NOMO-1 treated with DMSO at 0.1 percent for 48 hours (cell line): ENCODE measurements around the gene EMX2.
"Not testable (repeated sequence)": the region's sequence is repeated elsewhere in the genome, so short reads cannot be mapped to it uniquely, and the experiment has no call there.

Experiments used
- DNase-seq: peaks from one replicate; lab custom pipeline; 2025; ENCODE audit not compliant: unreplicated experiment; lab: John Stamatoyannopoulos, UW

EMX2 gene

GRCh38 chr10:117555017-117555416, 12.5 kb downstream of the EMX2 start:
- DNase-seq: no peak

- no peak for DNase-seq
Observed at GRCh38 chr10:117555863-117556262, 13.3 kb downstream of the EMX2 start.

- DNase-seq: no peak
Observed at GRCh38 chr10:117556356-117556755, 13.8 kb downstream of the EMX2 start.

GRCh38 chr10:117559712-117560111, 17.2 kb downstream of the EMX2 start:
- no peak for DNase-seq

DNA sequence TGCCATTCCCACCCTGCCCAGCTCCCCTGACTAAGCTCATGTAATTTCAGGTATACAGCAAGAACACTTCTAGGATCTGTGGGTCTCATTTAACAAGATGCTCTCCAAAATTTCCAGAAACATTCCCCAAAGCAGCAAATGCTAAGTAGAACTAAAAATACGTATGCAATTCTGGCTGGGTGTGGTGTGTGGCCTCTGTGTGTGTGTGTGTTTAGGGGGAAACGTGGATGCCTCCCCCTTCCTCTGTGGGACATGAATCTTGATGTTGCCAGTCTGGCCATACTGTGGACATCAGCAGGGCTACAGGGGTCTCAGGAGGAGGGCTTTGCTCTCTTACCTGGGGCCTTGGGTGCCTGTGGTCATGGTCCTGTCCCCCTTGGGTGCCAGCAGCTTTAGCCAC, 18.4 kb downstream of the EMX2 start:
- no peak for DNase-seq

DNA sequence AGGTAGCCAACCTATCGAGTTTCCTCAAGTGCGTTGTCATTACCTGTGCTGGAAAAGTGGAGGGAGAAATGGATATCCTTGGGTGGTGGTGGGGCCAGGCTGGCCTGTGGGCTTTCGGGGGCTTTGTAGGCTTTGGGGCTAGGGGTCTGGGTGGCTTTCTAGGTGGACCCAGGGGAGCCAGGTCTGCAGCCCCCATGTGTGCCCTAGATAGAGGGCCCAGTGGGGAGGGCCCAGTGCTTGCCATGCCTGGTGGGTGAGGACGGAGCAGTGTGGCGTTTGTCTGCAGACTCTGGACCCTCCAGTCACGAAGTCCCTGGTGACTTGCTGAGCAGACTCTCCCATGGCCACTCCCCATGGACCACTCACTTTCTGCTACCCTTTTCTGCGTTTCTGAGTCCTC, 19.7 kb downstream of the EMX2 start:
- no peak for DNase-seq

- no peak for DNase-seq
Observed at GRCh38 chr10:117562896-117563737, 20.6 kb downstream of the EMX2 start.

GRCh38 chr10:117563780-117564179, 21.2 kb downstream of the EMX2 start:
- no peak for DNase-seq

- DNase-seq: no peak
Observed at GRCh38 chr10:117565068-117565467, 22.5 kb downstream of the EMX2 start.

GRCh38 chr10:117568334-117568733, 25.8 kb downstream of the EMX2 start:
- DNase-seq: no peak

GRCh38 chr10:117569610-117570390, 27.3 kb downstream of the EMX2 start:
- no peak for DNase-seq

DNA sequence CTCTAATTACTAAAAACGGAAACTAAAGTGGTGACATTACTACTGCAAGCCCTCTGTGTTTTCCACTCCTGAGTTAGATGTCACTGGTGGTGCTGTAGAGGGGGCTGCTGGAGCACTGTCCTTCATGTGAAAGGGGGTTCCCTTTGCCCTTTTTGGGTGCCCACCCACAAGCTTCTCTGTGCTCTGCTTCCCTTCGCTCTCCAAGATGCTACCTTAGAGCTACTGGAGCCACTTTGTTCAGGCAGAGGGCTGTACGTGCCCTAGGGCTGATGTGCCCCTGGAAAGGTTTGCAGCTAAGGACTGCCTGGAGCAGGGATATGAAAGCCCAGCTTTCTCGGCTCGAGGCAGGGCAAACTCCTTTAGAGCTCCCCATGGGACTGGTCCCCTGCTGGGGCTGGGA, 28.3 kb downstream of the EMX2 start:
- DNase-seq: no peak

DNA sequence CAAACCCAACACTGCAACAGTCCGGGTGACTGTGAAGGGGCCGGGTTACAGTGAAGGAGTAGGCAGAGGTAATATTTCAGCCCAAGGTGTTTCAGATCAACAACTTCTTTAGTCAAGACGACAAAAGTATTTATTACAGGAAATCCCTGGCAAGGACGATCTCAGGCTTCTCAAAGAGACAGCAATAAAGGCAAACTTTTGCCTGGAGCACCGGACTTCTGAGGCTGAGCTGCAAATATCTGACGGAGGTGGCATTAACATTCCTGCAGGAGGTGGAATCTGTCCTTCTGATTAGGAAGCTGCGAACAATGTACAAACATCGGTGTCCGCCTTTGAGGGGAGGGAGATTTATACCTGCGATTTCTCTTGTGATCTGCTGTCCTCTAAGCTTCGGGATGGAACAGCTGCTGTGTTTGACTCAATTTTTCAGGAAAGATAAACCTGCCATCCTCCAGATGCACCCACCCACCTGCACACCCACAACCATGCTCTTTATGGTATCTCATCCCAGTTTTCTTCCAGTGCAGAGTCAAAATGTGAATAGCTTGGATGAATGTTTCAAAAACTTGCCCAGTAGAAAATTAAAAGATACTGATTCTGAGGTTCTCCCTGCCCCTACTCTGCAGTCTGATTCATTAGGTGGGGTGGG, 32.1 kb downstream of the EMX2 start:
- no peak for DNase-seq

- no peak for DNase-seq
Observed at GRCh38 chr10:117578490-117578889, 35.9 kb downstream of the EMX2 start.

DNA sequence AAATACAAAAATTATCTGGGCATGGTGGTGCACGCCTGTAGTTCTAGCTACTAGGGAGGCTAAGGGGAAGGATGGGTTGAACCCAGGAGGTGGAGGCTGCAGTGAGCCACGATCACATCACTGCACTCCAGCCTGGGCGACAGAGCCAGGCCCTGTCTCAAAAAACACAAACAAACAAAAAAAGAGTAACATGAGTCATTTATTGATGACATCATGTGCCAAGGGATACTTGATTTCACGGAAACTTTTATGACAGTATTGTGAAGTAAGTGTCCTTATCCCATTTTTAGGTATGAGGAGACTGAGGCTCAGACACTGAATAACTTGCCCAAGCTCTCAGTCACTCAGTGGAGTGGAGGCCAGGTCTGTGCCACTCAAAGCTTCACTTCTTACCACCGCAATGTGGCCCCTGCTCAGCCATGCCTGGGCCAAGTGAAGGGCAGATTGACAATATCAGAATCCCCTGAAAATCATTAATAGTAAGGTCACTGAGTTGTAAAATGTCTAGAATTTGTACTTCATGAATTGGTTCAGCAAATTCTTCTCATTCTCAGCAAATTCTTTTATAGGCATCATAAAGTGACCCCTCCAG, 36.5 kb downstream of the EMX2 start:
- no peak for DNase-seq

- no peak for DNase-seq
Observed at GRCh38 chr10:117581961-117582360, 39.4 kb downstream of the EMX2 start.

GRCh38 chr10:117584831-117585230, 42.3 kb downstream of the EMX2 start:
- DNase-seq: not testable (repeated sequence)

DNA sequence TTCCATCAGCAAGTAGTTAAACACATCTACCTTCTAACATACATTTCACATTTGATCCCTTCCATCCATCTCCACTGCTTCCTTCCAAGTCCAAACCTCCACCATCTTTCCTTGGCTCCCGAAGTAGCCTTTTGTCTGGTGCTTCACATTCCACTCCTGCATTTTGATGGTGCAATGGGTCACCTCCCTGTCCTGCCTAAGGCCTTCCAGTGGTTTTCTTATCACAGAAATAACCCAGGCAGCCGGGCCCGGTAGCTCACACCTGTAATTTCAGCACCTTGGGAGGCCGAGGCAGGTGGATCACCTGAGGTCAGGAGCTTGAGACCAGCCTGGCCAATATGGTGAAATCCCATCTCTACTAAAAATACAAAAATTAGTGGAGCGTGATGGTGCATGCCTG, 44.5 kb downstream of the EMX2 start:
- no peak for DNase-seq

GRCh38 chr10:117590101-117590875, 47.7 kb downstream of the EMX2 start:
- no peak for DNase-seq

DNA sequence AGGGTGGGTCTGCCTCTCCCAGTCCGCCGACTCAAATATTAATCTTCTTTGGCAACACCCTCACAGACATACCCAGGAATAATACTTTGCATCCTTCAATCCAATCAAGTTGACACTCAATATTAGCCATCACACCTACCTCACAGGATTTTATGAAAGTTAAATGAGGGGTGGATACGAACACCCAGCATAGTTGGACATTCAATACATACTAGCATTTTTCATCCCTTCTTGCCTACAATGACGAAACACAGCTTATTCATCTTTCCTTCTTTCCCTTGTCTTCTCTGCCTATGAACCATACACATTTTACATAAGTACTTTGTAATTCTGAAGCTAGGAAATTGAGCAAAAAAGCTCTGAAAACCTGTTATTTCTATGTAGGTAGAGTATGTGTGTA, 48.5 kb downstream of the EMX2 start:
- DNase-seq: no peak

GRCh38 chr10:117594722-117595121, 52.2 kb downstream of the EMX2 start:
- DNase-seq: no peak
